Osteoblast (primary cell): ENCODE measurements around the gene SLC9A9. TPM values are rescaled to one million over a fixed set of nuclear protein-coding genes. Genes with fewer than 3 reads are reported as not detected.

Experiments
- DNase-seq: peaks from one replicate; pipeline ENCODE4 v3.0.0; 2011; ENCODE audit warnings: low spot score, mixed read lengths; ENCODE audit not compliant: insufficient read length; ENCODE audit errors: missing footprints
- H2AFZ ChIP-seq: 2 replicates; pipeline ENCODE4 v1.6.0; 2011; ENCODE audit warnings: mild to moderate bottlenecking, low read length
- H3K27ac ChIP-seq: 2 replicates; pipeline ENCODE4 v1.5.1; 2011; ENCODE audit warnings: mild to moderate bottlenecking, low read depth, low read length, moderate library complexity
- H3K27me3 ChIP-seq: 2 replicates; pipeline ENCODE4 v1.6.0; 2012; ENCODE audit warnings: mild to moderate bottlenecking, control low read depth, inconsistent platforms, low read length, moderate library complexity; ENCODE audit not compliant: insufficient read depth
- H3K36me3 ChIP-seq: 2 replicates; pipeline ENCODE4 v1.5.1; 2011; ENCODE audit warnings: mild to moderate bottlenecking, low read length, control low read depth, moderate library complexity; ENCODE audit not compliant: insufficient read depth
- H3K4me1 ChIP-seq: 2 replicates; pipeline ENCODE4 v1.5.1; 2011; ENCODE audit warnings: mild to moderate bottlenecking, low read length, control low read depth, moderate library complexity; ENCODE audit not compliant: insufficient read depth
- H3K4me2 ChIP-seq: 2 replicates; pipeline ENCODE4 v1.6.0; 2011; ENCODE audit warnings: mild to moderate bottlenecking, low read length; ENCODE audit not compliant: insufficient read depth
- H3K4me3 ChIP-seq: fragments of 200-600 bp; sonication (generic); 3 replicates; pipeline ENCODE4 v1.5.1; 2012; ENCODE audit warnings: mild to moderate bottlenecking, low read length, inconsistent platforms; ENCODE audit not compliant: insufficient read depth
- H3K79me2 ChIP-seq: 2 replicates; pipeline ENCODE4 v1.6.0; 2012; ENCODE audit warnings: mild to moderate bottlenecking, low read length, control low read depth, inconsistent platforms; ENCODE audit not compliant: insufficient read depth
- H3K9me3 ChIP-seq: 2 replicates; pipeline ENCODE4 v1.5.1; 2011; ENCODE audit warnings: low read depth, low read length, control low read depth
- H4K20me1 ChIP-seq: 2 replicates; pipeline ENCODE4 v1.6.0; 2012; ENCODE audit warnings: mild to moderate bottlenecking, low read length, control low read depth; ENCODE audit not compliant: insufficient read depth
- total RNA-seq: library from RNA; depleted of rRNA; stranded (reverse); fragments of >200 nt; gene quantifications from 2 replicates; pipeline ENCODE4 v1.2.3, GENCODE V29; 2012
- TF ChIP-seq, protein P1 (sequence below): IDR thresholded peaks from 2 replicates; pipeline ENCODE4 v1.5.1; 2011; ENCODE audit warnings: mild to moderate bottlenecking, low read depth, low read length, moderate library complexity; ENCODE audit errors: extremely low read depth

The SLC9A9 gene
- total RNA-seq, 1 donor, result 6.5 TPM

DNA sequence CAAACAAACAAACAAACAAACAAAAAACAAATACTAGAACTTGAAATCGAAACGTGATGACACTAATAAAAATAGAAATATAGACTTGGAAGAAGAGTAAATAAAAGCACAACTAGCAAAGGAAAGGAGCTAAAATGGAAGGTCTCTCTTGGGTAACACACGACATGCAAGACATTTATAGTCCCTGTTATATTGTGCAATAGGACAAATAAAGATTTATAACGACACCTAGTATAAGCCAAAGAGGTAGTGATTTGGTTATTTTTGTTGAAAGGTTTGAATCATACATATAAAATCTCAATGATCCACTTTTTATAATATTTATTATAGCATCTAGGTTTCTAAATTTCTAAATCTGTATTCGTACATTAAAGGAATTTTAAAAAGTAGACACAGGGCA lies 379.1 kb downstream of the SLC9A9 start:
- H3K4me3 ChIP-seq, result no peak overlapping the region
- no peaks in the 10 kb centered on the region for H3K27me3 ChIP-seq
- H2AFZ ChIP-seq, result no peak overlapping the region
- TF ChIP-seq, protein P1, sequence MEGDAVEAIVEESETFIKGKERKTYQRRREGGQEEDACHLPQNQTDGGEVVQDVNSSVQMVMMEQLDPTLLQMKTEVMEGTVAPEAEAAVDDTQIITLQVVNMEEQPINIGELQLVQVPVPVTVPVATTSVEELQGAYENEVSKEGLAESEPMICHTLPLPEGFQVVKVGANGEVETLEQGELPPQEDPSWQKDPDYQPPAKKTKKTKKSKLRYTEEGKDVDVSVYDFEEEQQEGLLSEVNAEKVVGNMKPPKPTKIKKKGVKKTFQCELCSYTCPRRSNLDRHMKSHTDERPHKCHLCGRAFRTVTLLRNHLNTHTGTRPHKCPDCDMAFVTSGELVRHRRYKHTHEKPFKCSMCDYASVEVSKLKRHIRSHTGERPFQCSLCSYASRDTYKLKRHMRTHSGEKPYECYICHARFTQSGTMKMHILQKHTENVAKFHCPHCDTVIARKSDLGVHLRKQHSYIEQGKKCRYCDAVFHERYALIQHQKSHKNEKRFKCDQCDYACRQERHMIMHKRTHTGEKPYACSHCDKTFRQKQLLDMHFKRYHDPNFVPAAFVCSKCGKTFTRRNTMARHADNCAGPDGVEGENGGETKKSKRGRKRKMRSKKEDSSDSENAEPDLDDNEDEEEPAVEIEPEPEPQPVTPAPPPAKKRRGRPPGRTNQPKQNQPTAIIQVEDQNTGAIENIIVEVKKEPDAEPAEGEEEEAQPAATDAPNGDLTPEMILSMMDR, result no peak
- no peaks in the 10 kb centered on the region for H3K79me2 ChIP-seq
- no peaks in the 10 kb centered on the region for H3K36me3 ChIP-seq
- no peak overlapping the region for H3K27ac ChIP-seq
- no peaks in the 10 kb centered on the region for H3K4me1 ChIP-seq
- no peaks in the 10 kb centered on the region for H4K20me1 ChIP-seq
- H3K4me2 ChIP-seq, result no peak overlapping the region
- no peaks in the 10 kb centered on the region for H3K9me3 ChIP-seq
- DNase-seq, result no peak

DNA sequence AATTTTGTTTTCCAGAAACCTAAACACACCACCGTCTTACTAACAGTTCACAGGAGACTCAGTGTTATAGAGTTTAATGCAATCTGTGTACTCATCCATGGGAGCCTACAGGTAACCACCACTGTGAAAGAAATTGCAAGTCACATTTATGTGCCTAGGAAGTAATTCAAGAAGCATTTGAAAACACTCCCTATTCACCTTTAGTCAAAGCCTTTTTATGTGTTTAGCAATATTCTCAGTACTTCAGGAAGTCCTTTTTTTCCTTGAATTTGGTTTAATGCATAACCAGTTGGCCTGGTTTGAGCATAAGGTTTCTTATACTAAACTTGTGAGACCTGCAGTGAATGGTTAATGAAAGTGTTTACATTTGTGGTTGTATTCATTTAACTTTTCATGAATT lies 382.6 kb downstream of the SLC9A9 start:
- Histone ChIP-seq H3K27me3 (no peaks in the 10 kb centered on the region), H3K36me3 (no peaks in the 10 kb centered on the region), H2AFZ (no peak overlapping the region), H3K4me1 (no peaks in the 10 kb centered on the region), H3K79me2 (no peaks in the 10 kb centered on the region), H3K4me2 (no peak overlapping the region), H4K20me1 (no peaks in the 10 kb centered on the region), H3K9me3 (no peaks in the 10 kb centered on the region), H3K27ac (no peak overlapping the region), H3K4me3 (no peak overlapping the region)
- no peak for DNase-seq
- TF ChIP-seq, protein P1, result no peak

DNA sequence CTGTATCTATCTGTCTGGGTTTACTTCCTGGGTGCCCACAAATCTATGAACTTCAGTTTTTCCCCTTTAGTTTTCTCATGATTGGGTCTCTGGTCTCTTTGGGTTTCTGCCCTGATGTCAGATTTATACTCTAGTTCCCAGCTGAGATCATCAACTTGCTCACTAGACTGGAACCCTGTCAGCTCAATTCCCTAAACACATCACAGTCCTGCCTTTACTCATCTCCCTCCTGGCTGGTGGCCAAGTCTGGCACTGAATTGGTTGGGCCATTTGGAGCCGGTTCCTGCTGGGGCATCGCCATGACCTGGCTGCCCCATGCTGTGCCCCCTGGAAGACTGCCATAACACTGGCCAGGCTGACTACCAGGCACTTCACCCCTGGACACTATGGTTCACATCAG lies 383.4 kb downstream of the SLC9A9 start:
- Histone ChIP-seq H3K79me2 (no peaks in the 10 kb centered on the region), H3K4me3 (no peak overlapping the region), H4K20me1 (no peaks in the 10 kb centered on the region), H3K4me2 (no peak overlapping the region), H3K27ac (no peak overlapping the region), H3K4me1 (no peaks in the 10 kb centered on the region), H3K36me3 (no peaks in the 10 kb centered on the region), H3K27me3 (no peaks in the 10 kb centered on the region), H2AFZ (no peak overlapping the region), H3K9me3 (no peaks in the 10 kb centered on the region)
- DNase-seq, result no peak
- TF ChIP-seq, protein P1, result no peak

DNA sequence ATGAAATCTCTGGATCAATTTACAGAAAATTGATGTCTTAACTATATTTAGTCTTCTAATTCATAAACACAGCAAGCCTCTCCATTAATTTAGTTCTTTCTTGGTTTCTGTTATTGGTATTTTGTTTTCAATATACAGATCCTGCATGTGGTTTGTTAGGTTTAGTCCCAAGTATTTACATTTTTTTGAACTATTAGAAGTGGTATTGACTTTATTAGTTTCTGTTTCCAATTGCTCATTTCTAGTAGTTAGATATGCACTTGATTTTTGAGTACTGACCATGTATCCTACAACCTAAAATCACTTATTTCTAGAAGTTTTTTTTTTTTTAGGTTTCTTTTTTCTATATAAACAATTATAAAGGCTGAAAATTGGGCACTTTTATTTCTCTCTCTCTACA lies 392.8 kb downstream of the SLC9A9 start:
- Histone ChIP-seq H3K4me3 (no peak overlapping the region), H3K9me3 (no peaks in the 10 kb centered on the region), H3K4me2 (no peak overlapping the region), H4K20me1 (no peaks in the 10 kb centered on the region), H3K4me1 (no peaks in the 10 kb centered on the region), H2AFZ (no peak overlapping the region), H3K79me2 (no peaks in the 10 kb centered on the region), H3K27me3 (no peaks in the 10 kb centered on the region), H3K27ac (no peak overlapping the region), H3K36me3 (no peaks in the 10 kb centered on the region)
- TF ChIP-seq, protein P1, result no peak
- no peak for DNase-seq
